ENCODE measurements around the gene ZNF780B.

ZNF780B gene

DNA sequence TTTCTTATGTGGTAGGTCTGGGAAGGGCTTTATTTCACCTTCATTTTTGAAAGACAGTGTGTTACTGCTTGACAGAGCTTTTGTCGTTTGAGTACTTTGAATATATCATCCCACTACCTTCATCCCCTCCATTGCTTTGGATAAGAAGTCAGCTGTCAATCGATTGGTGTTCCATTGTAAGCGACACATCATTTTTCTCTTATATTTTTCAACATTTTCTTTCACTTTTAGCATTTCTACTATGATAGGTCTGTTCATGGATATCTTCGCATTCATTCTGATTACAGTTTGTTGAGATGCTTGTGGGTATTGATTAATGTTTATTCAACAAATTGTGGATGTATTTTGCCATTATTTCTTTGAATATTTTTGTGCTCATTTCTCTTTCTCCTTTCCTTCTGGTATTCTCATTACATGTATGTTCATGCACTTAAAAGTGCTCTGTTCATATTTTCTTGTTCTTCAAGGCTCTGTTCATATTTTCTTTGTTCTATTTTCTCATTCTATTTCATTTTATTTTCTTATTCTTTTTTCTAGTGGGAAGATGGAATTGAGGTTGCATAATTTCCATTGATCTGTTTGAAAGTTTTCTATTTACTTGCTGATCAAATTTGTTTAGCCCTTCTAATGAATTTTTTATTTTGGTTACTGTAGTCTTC is 30.0 kb downstream of the ZNF780B start:
- no peaks in the 10 kb centered on the region for H3F3A ChIP-seq (ENCODE audit: insufficient read depth, low read length)
- H3K9ac ChIP-seq (ENCODE audit: low read length), result no peak overlapping the region
- no peak overlapping the region for H3K4me2 ChIP-seq (ENCODE audit: low read depth, low read length)
- no peak for DNase-seq
- H3K9me2 ChIP-seq (replicated peaks; ENCODE audit: insufficient read depth, low read length), result no peaks in the 10 kb centered on the region
- H2AFZ ChIP-seq (ENCODE audit: low read length), result no peak overlapping the region
- no peaks in the 10 kb centered on the region for H3K79me2 ChIP-seq (ENCODE audit: low read length)
- H3K4me3 ChIP-seq (ENCODE audit: low read length), result no peak overlapping the region
- H3K27ac ChIP-seq (ENCODE audit: low read length), result no peak overlapping the region
- H3K36me3 ChIP-seq (replicated peaks; ENCODE audit: insufficient read depth, low read length), result no peaks in the 10 kb centered on the region
- TF ChIP-seq EZH2phosphoT487 (IDR thresholded peaks at IDR 0.05; ENCODE audit: low read length) (no peak), CTCF (IDR thresholded peaks at IDR 0.05; ENCODE audit: low read length) (no peak), EZH2 (optimal IDR thresholded peaks at IDR 0.05; ENCODE audit: low read depth, low read length) (no peak)
- no peaks in the 10 kb centered on the region for H3K4me1 ChIP-seq (ENCODE audit: low read length)
- H3K27me3 ChIP-seq (replicated peaks; ENCODE audit: insufficient read depth, low read length), result no peaks in the 10 kb centered on the region
- H4K20me1 ChIP-seq (ENCODE audit: insufficient read depth, low read length), result no peaks in the 10 kb centered on the region
- H3K9me3 ChIP-seq (replicated peaks; ENCODE audit: insufficient read depth, low read length), result no peaks in the 10 kb centered on the region

- H3K9me3 ChIP-seq (replicated peaks; ENCODE audit: insufficient read depth, low read length), result no peaks in the 10 kb centered on the region
Observed at GRCh38 chr19:40023969-40024368, 32.1 kb downstream of the ZNF780B start.

GRCh38 chr19:40013991-40014390 is 42.0 kb downstream of the ZNF780B start:
- no peaks in the 10 kb centered on the region for H3K36me3 ChIP-seq (replicated peaks; ENCODE audit: insufficient read depth, low read length)
- H3K27me3 ChIP-seq (replicated peaks; ENCODE audit: insufficient read depth, low read length), result no peaks in the 10 kb centered on the region
- no peak overlapping the region for H3K9ac ChIP-seq (ENCODE audit: low read length)
- no peaks in the 10 kb centered on the region for H3K4me1 ChIP-seq (ENCODE audit: low read length)
- H2AFZ ChIP-seq (ENCODE audit: low read length), result no peak overlapping the region
- no peaks in the 10 kb centered on the region for H4K20me1 ChIP-seq (ENCODE audit: insufficient read depth, low read length)
- no peak overlapping the region for H3K4me3 ChIP-seq (ENCODE audit: low read length)
- H3K9me3 ChIP-seq (replicated peaks; ENCODE audit: insufficient read depth, low read length), result no peaks in the 10 kb centered on the region
- H3K4me2 ChIP-seq (ENCODE audit: low read depth, low read length), result no peak overlapping the region
- H3K9me2 ChIP-seq (replicated peaks; ENCODE audit: insufficient read depth, low read length), result no peaks in the 10 kb centered on the region
- no peaks in the 10 kb centered on the region for H3F3A ChIP-seq (ENCODE audit: insufficient read depth, low read length)
- DNase-seq, result no peak
- TF ChIP-seq EZH2phosphoT487 (IDR thresholded peaks at IDR 0.05; ENCODE audit: low read length) (no peak), CTCF (IDR thresholded peaks at IDR 0.05; ENCODE audit: low read length) (no peak), EZH2 (optimal IDR thresholded peaks at IDR 0.05; ENCODE audit: low read depth, low read length) (no peak)
- no peaks in the 10 kb centered on the region for H3K79me2 ChIP-seq (ENCODE audit: low read length)
- H3K27ac ChIP-seq (ENCODE audit: low read length), result no peak overlapping the region

More at GRCh38 chr19:40023969-40024368, 32.1 kb downstream of the ZNF780B start:
- Histone ChIP-seq H3F3A (ENCODE audit: insufficient read depth, low read length) (no peaks in the 10 kb centered on the region), H3K27ac (ENCODE audit: low read length) (no peak overlapping the region), H2AFZ (ENCODE audit: low read length) (no peak overlapping the region), H3K4me3 (ENCODE audit: low read length) (no peak overlapping the region), H3K4me1 (ENCODE audit: low read length) (no peaks in the 10 kb centered on the region), H3K27me3 (replicated peaks; ENCODE audit: insufficient read depth, low read length) (no peaks in the 10 kb centered on the region), H3K9me2 (replicated peaks; ENCODE audit: insufficient read depth, low read length) (no peaks in the 10 kb centered on the region), H3K4me2 (ENCODE audit: low read depth, low read length) (no peak overlapping the region), H3K9ac (ENCODE audit: low read length) (no peak overlapping the region), H4K20me1 (ENCODE audit: insufficient read depth, low read length) (no peaks in the 10 kb centered on the region), H3K79me2 (ENCODE audit: low read length) (no peaks in the 10 kb centered on the region), H3K36me3 (replicated peaks; ENCODE audit: insufficient read depth, low read length) (no peaks in the 10 kb centered on the region)
- no peak for TF ChIP-seq CTCF (IDR thresholded peaks at IDR 0.05; ENCODE audit: low read length)
- no peak for TF ChIP-seq EZH2 (optimal IDR thresholded peaks at IDR 0.05; ENCODE audit: low read depth, low read length)
- no peak for TF ChIP-seq EZH2phosphoT487 (IDR thresholded peaks at IDR 0.05; ENCODE audit: low read length)
- DNase-seq, result no peak
